Thyroid gland (tissue), 4 donors: Measurements from ENCODE around the gene C17orf100.

Experiments used
- POLR2A ChIP-seq, 2 donors: fragments of 450-650 bp; IDR thresholded peaks; one replicate each; pipeline ENCODE4 v1.6.1; 2017; ENCODE audit warnings: antibody characterized with exemption in 2 of 2, mild to moderate bottlenecking in 2 of 2, moderate library complexity in 1 of 2
- TF ChIP-seq, protein P1 (sequence below), 6 experiments: fragments of 200-600 bp in 3 of 6; fragments of 450-650 bp in 3 of 6; sonication (generic) in 3 of 6; IDR thresholded peaks; one replicate each; pipeline ENCODE4 v1.5.1; 2016 to 2019; ENCODE audit warnings: antibody characterized with exemption in 6 of 6, mild to moderate bottlenecking in 2 of 6, inconsistent platforms in 1 of 6, moderate library complexity in 1 of 6

DNA sequence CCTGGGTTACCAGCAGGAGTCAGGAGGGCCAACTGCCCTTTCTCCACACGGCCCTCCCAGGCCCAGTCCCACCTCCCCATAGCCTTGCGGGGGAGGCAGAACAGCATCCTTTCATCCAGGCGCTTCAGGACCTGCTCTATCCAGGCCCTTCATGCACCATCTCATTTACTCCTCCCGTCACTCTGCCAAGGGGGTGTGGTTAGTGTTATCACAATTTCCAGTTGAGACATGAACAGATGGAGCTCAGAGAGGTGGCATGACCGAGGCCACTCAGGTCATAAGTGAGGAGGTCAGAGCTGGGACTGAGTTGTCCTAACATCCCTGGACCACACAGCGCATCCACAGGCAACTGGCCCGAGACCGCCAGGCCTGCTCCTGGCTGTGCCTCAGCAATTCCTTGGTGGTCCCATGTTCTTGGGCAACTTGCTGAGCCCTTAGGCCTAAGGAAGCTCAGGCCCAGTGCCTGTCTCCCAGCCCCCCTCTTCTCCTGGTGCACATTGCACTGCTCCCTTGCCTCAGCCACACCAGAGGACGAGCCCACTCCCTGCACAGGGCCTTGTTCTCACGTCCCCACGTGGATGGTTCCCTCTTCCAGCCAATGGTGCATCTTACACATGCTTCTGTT, 23.8 kb downstream of the C17orf100 start:
- TF ChIP-seq, protein P1, sequence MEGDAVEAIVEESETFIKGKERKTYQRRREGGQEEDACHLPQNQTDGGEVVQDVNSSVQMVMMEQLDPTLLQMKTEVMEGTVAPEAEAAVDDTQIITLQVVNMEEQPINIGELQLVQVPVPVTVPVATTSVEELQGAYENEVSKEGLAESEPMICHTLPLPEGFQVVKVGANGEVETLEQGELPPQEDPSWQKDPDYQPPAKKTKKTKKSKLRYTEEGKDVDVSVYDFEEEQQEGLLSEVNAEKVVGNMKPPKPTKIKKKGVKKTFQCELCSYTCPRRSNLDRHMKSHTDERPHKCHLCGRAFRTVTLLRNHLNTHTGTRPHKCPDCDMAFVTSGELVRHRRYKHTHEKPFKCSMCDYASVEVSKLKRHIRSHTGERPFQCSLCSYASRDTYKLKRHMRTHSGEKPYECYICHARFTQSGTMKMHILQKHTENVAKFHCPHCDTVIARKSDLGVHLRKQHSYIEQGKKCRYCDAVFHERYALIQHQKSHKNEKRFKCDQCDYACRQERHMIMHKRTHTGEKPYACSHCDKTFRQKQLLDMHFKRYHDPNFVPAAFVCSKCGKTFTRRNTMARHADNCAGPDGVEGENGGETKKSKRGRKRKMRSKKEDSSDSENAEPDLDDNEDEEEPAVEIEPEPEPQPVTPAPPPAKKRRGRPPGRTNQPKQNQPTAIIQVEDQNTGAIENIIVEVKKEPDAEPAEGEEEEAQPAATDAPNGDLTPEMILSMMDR (IDR thresholded peaks at IDR 0.05) = no peak
- TF ChIP-seq POLR2A (IDR thresholded peaks at IDR 0.05) = no peak
